Ascending aorta (tissue), 2 donors: ENCODE data around the gene PRH2. TPM values are rescaled to one million over a fixed set of nuclear protein-coding genes. Genes with fewer than 3 reads are reported as not detected.

Experiments used
- DNase-seq, 2 donors: peaks; one replicate each; pipeline ENCODE4 v3.0.0-alpha.2; 2019; ENCODE audit warnings: low spot score in 2 of 2
- H3K27ac ChIP-seq, 2 donors: fragments of 200-600 bp; sonication (generic); one replicate each; pipeline ENCODE4 v1.5.1; 2016 to 2017; ENCODE audit warnings: mild to moderate bottlenecking in 1 of 2
- H3K27me3 ChIP-seq: fragments of 200-600 bp; sonication (generic); one replicate; pipeline ENCODE4 v1.5.1; 2017
- H3K36me3 ChIP-seq, 2 donors: fragments of 200-600 bp; sonication (generic); one replicate each; pipeline ENCODE4 v1.5.1; 2016
- H3K4me1 ChIP-seq, 2 donors: fragments of 200-600 bp; sonication (generic); one replicate each; pipeline ENCODE4 v1.5.1; 2016 to 2017; ENCODE audit warnings: mild to moderate bottlenecking in 1 of 2
- H3K4me3 ChIP-seq, 2 donors: fragments of 200-600 bp; sonication (generic); one replicate each; pipeline ENCODE4 v1.5.1; 2016 to 2017; ENCODE audit warnings: mild to moderate bottlenecking in 1 of 2
- H3K9me3 ChIP-seq, 2 donors: fragments of 200-600 bp; sonication (generic); one replicate each; pipeline ENCODE4 v1.5.1; 2016
- CTCF ChIP-seq, 3 experiments: fragments of 200-600 bp in 2 of 3; fragments of 450-650 bp in 1 of 3; sonication (generic) in 2 of 3; IDR thresholded peaks; one replicate each; pipeline ENCODE4 v1.5.1; 2016 to 2019; ENCODE audit warnings: antibody characterized with exemption in 3 of 3, mild to moderate bottlenecking in 1 of 3, moderate library complexity in 1 of 3
- intact Hi-C: fragments of 100-400 bp; cut with DNase I; formaldehyde crosslinking; loops from one replicate; pipeline ENCODE4 v1.15.1; 2023
- total RNA-seq: library from RNA; depleted of rRNA; stranded (reverse); fragments of >200 nt; gene quantifications from one replicate; pipeline ENCODE4 v1.1.0, GENCODE V29; 2016

The PRH2 gene
- total RNA-seq, 1 donor from 2014 or later = not detected

DNA sequence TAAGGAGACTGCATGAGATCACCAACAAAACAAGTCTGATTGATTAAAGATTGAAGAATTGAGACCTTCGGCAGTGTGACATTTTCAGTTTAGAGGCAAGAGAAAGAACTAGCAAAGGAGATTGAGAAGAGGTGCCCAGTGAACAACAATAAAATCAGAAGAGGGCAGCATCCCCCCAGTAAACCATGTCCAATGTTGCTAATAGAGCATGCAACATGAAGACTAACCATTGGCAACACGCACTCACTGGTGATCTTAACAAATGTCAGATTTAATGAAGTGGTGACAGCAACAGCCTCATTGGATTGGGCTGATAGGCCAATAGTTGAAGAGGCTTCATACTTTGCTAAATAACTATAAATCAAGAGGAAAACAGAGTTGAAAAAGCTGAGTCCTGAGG, 30.8 kb downstream of the PRH2 start:
- no peak overlapping the region for H3K4me3 ChIP-seq
- H3K4me1 ChIP-seq = no peaks in the 10 kb centered on the region
- no peaks in the 10 kb centered on the region for H3K27me3 ChIP-seq
- H3K36me3 ChIP-seq = no peaks in the 10 kb centered on the region
- intact Hi-C loops = no loop called here
- no peak for DNase-seq
- TF ChIP-seq CTCF (IDR thresholded peaks at IDR 0.05) = no peak
- no peak overlapping the region for H3K27ac ChIP-seq
- H3K9me3 ChIP-seq = peaks cover 0 to 17% of the 10 kb centered on the region in 2 donors

- intact Hi-C loops = no loop called here
- DNase-seq = no peak
- peaks cover 0 to 13% of the 10 kb centered on the region in 2 donors for H3K9me3 ChIP-seq
- no peak overlapping the region for H3K27ac ChIP-seq
- no peak for TF ChIP-seq CTCF (IDR thresholded peaks at IDR 0.05)
- H3K27me3 ChIP-seq = no peaks in the 10 kb centered on the region
- no peaks in the 10 kb centered on the region for H3K4me1 ChIP-seq
- H3K36me3 ChIP-seq = no peaks in the 10 kb centered on the region
- no peak overlapping the region for H3K4me3 ChIP-seq
Observed at GRCh38 chr12:10960211-10960610, 31.2 kb downstream of the PRH2 start.

GRCh38 chr12:10965476-10965875, 36.4 kb downstream of the PRH2 start:
- H3K9me3 ChIP-seq = no peaks in the 10 kb centered on the region
- DNase-seq = no peak
- TF ChIP-seq CTCF (IDR thresholded peaks at IDR 0.05) = no peak
- H3K36me3 ChIP-seq = no peaks in the 10 kb centered on the region
- no peak overlapping the region for H3K27ac ChIP-seq
- H3K4me3 ChIP-seq = no peak overlapping the region
- no peaks in the 10 kb centered on the region for H3K27me3 ChIP-seq
- intact Hi-C loops = no loop called here
- H3K4me1 ChIP-seq = peaks cover 0 to 3% of the 10 kb centered on the region in 2 donors

- Histone ChIP-seq H3K9me3 (no peaks in the 10 kb centered on the region), H3K27me3 (no peaks in the 10 kb centered on the region), H3K36me3 (no peaks in the 10 kb centered on the region), H3K27ac (no peak overlapping the region), H3K4me3 (no peak overlapping the region), H3K4me1 (peaks cover 0 to 3% of the 10 kb centered on the region in 2 donors)
- no peak for TF ChIP-seq CTCF (IDR thresholded peaks at IDR 0.05)
- no peak for DNase-seq
- intact Hi-C loops = no loop called here
Observed at GRCh38 chr12:10966314-10966713, 37.3 kb downstream of the PRH2 start.

DNA sequence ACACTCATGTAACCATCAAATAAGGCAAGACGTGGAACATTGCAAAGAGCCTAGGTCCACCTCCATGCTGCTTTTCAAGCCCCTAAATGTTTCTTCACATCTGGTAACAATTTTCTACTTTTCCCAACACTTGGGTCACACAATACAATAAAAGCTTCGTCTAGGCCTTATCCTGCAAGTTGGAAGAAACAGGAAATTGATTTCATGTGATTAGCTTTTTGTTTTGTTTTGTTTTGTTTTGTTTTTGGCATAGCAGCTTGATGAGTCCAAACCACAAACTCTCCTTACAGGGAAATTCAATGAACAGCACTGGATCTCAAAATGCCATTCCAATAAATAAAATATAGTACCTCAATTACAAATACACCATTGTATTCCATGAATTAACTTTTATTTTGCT, 38.4 kb downstream of the PRH2 start:
- intact Hi-C loops = no loop called here

More for the DNA sequence above, 38.4 kb downstream of the PRH2 start:
- no peak for TF ChIP-seq CTCF (IDR thresholded peaks at IDR 0.05)
- Histone ChIP-seq H3K4me3 (no peak overlapping the region), H3K27ac (no peak overlapping the region), H3K27me3 (no peaks in the 10 kb centered on the region), H3K9me3 (no peaks in the 10 kb centered on the region), H3K4me1 (peaks cover 0 to 3% of the 10 kb centered on the region in 2 donors), H3K36me3 (no peaks in the 10 kb centered on the region)
- DNase-seq = no peak
